COLO829 (cell line): ENCODE measurements around the gene ZSCAN9.

Source experiments
- DNase-seq: peaks from one replicate; pipeline ENCODE4 v3.0.0; 2012; ENCODE audit warnings: low spot score

The ZSCAN9 gene

DNA sequence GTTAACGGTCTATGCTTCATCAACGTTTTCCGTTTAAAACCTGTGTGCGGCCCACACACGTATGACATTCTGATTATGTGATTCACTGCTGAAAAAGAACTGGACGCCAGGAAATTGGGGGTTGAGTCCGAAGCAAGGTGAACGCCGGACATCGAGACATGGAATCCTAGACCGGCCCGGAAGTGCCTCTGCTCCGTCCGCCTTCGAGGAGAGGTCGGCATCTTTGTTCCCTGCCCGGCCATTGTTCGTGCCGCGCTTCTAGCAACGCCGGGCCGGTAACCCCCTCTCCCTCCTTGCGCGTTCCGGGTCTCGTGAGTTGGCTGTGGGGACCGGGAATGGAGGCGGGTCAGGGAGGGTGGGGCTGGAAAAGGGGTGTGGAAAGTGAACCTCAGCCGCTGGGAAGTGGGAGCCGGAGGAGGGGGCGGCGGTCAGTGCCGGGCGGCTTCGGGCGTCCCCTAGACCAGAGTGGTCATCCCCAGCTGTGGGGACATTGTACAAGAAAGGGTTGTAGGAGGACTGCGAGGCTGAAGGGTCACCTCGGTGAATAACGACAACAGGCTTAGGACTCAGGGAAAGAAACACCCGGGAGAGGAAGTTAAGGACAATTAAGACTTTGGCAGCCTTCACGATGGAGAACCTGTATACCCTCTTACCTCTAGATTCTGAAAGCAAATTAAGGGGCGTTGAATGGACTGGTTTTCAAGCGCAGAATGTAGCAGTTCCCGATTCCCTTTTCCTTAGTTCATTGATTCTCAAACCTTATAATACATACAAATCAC is at the start of gene ZSCAN9:
Gene ZSCAN9 (plus strand): TSS at position 220 of the 779 bp plus-strand sequence. CDS start 1,810 bp downstream, outside the sequence.
- peak; percentile 55 for DNase-seq

DNA sequence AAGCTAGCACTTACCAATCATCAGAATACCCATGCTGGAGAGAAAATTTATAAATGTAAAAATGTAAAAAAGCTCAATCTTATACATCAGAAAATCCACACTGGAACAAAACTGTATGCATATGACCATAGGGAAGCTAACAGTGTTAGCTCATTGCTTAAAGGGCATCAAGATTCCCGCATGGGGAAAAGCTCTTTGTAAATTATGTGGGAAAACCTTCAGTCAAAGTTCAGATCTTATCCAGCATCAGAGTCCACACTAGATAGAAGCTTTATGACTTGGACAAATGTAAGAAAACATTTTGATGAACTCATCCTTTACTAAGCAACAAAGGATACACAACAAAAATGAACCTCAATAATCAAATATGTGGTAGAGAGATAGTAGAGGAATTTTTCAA is 48.7 kb upstream of the ZSCAN9 start:
- DNase-seq: no peak

DNA sequence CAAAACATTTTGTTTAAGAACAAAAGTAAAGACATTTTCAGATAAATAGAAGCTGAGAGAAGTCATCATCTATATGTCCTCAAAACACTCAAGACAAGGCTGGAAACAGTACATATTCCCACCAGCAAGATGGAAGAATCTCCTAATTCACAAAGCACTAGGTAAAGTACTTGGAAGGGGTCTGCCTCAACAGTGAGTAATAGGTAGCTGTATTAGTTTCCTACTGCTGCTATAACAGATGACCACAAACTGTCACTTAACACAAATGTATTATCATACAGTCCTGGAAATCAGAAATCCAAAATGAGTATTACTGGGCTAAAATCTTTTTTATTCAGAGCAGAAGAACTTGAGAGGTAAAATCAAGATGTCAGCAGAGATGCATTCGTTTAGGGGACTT is 42.8 kb upstream of the ZSCAN9 start:
- DNase-seq: no peak

DNA sequence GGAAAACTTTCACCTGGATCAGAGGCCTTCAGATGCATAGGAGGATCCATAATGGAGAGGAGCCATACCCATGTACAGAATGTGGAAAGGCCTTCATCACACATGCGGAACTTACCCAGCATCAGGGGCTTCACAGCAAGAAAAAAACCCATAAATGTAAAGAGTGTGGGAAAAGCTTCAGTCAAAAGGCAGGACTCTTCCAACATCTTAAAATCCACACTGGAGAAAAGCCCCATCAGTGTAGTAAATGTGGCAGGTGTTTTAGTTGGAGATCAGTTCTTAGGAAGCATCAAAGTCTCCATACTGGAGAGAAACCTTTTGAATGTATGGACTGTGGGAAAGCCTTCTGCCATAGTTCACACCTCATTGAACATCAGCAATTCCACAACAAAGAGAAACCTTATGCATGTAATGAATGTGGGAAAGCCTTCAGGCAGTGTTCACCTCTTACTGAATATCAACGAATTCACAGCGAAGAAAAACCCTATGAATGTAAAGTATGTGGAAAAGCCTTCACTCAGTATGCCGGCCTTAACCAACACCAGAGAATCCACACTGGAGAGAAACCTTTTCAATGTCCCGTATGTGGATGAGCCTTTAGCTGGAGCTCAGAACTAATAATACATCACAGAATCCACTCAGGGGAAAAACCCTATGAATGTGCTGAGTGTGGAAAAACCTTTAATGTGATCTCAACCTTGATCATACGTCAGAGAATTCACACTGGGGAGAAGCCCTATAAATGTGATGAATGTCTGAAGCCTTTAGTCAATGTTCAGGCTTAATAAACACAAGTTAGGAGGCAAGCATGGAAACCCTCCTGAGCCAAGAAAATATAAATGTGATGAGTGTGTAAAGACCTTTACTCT is 36.7 kb upstream of the ZSCAN9 start:
- no peak for DNase-seq

DNA sequence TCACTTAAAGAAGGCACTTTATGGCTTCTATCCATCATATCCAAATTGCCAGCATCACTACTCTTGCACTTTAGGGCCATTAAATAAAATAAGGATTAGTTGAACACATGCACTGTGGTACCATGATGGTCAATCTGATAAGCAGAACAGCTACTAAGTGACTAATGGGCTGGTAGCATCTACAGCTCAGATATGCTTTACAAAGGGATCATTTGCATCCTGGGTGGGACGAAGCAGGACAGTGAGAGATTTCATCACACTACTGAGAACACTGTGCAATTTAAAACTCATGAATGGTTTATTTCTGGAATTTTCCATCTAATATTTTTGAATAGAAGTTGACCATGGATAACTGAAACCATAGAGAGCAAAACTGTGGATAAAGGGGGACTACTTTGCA is 25.1 kb upstream of the ZSCAN9 start:
- DNase-seq: no peak

DNA sequence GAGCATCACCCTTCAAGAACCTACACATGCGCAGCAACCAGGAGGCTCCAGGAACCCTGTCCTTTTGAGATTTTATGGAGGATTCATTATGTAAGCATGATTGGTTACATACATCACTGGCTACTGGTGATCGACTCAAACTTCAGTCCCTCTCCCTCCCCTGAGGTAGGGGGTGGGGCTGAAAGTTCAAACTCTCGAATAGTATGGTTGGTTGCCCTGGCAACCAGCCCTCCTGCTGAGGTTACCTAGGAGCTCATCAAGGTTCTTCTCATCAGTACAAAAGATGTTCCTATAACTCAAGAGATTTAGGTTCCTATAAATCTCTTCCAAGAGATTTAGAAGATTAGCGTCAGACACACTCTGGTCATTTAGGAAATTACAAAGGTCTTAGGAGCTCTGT is 21.9 kb upstream of the ZSCAN9 start:
- DNase-seq: no peak

DNA sequence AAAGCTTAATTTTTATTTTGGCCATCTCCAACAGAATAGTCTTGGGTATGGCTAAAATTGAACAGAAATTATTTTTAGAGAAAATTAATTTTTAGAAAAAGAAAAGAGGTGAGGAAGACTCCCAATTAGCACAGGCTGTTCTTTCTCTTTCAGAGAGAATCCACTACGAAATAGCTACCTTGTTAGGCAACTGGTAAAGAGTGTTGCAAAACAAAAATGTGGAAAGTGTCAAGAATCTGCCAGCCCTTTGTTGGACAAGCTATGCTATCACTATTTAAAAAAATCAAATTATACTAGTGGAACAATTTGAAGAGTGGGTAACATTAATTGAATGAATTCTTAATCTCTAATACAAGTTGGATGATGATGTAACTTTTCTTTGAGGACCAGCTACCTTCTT is 19.2 kb upstream of the ZSCAN9 start:
- DNase-seq: no peak

DNA sequence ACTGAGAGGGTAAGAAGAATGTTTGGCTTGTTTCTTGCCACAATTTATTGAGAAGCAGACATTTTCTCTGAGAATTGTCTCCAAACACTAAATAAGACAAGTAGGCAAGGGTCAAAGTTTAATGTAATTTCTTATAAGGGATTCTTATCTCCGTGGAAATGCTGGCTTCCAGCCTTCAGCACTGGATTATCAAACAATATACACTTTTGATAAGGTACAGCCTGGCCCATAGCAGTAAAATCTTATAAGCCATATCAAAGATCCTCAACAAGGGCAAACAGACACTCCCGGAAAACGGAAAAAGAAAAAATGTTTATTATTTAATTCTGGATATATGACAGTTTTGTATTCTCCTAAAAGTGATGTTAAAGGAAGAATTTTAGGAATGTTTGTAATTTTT is 18.5 kb upstream of the ZSCAN9 start:
- DNase-seq: peak; percentile 20

DNA sequence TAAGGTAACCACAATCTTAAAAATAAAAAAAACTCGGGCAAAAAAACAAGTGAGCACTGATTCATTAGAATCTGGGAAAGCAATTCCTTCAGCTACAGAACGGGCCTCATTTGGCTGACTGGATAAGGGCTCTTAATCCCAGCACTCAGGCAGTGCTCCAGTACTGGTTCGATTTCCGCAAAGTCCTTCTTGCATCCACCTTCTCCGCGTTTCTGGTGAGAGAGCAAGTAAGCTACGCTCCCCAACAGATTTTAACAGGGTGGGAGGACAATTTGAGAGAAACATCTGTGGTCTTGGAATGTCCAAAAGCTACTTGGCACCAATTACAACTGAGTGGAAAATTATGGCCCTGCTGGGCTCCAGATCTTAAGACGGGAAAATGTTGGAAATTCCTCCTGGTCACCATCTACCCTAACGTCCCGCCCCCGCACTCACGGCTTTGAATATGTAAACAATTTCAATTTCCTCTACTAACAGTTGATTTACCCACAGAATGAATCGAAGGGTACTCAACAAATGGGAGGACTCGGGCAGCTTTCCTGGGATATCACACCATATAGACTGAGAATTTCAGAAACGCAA is 18.1 kb upstream of the ZSCAN9 start:
- DNase-seq: no peak

DNA sequence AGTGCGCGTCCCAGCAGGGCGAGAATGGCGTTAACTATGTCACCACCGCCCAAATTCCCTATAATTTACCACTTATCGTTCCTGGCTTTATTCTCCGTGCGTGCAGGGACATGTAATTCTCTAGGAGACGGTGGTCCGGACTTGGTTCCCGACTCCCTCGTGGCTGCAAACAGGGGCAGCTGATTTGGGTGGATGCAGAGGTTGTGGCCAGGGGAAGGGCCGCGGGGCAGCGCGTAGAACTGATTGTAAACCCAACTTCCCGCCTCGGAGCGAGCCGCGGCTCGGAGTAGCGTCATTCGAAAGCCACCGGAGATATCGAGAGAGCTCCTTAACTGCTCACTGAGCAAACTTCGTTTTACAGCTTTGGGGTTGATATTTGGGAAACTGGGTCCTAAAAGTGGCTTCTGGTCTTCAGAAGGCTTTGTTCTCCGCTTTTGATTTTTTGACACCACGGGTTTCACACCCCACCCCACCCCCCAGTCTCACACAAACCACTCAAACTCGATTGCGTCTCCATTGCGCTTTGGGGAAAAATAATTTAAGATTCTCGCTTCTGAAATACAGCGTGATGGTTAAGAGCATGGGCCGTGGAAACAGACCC is 17.5 kb upstream of the ZSCAN9 start:
- no peak for DNase-seq

DNA sequence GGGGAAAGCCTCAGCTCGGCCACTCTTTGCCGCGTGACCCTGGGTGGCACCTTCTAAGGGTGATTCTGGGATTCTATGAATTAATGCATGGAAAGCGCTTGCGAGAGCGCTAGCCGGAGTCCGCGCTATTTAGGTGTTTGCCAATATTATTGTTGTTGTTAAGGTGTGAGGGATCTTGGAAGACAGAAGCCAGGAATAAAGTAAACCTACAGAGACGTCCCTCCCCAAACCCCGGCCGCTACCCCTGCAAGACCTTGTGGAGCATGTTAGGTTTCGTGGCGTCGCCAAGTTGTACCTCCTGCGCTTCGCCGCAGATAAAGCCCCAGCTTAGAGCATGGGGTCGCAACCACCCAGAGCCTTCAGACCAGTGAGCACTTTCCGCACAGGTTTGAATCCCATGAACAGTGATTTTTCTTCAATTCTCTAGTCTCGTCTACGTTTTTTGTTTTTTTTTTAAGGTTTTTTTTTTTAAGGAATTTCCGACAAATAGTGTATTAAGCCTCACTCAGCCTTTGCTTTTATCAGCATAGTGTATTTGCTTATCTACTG is 16.9 kb upstream of the ZSCAN9 start:
- no peak for DNase-seq

DNA sequence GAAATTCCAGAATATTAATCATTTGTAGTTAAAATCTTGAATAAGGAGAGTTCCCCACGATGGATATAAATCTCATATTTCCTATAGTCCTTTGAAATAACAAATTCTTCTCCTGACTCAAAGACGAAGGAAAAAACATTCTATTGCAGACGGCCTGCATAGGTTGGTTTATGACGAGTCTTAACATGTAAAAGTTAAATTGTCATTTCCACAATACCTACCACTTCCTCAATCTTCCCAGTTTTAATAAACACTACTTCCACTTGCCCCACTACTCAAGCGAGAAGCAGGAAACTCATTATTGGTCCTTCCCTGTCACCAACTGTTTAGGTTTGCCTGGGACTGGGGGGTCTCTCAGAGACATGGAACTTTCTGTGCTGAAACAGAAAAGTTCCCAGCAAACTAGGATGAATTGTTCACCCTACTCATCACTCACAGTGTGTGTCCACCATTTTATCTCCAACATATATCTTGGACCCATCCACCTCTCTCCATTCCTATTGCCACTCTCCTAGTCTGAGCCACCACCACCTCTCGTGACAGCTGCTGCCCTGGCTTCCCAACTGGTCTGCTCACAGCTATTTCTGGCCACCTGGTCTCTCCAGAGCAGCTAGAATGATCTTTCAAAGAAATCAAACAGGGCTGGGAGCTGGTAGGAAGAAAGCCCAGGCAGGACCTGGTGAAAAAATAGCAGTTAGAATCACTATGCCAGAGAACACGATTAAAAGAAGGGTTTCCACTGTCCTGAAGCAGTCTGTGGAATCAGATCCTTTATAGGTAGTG is 15.1 kb upstream of the ZSCAN9 start:
- no peak for DNase-seq

DNA sequence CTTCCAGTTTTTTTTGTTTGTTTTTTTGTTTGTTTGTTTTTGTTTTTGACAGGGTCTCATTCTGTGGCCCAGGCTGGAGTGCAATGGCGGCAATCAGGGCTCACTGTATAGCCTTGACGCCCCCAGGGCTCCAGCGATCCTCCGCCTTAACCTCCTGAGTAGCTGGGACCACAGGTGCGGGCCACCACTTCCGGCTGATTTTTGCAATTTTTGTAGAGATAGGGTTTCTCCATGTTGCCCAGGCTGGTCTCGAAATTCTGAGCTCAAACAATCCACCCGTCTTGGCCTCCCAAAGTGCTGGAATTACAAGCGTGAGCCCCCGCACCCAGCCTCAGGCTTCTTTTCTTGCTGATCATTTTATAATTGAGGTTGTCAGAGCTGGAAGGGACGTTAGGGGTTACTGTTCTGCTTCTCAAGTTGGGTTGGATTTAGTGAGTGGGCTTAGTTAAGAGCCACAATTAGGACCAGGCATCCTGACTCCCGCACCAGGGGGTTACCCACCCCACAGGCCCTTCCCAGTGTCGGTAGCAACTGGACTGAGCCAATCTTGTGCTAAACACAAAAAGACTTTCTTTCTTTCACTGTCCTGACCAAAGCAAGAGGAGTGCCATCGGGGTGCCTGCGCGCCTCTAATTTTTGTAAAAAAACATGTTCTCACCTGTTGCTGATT is 13.1 kb upstream of the ZSCAN9 start:
- no peak for DNase-seq

DNA sequence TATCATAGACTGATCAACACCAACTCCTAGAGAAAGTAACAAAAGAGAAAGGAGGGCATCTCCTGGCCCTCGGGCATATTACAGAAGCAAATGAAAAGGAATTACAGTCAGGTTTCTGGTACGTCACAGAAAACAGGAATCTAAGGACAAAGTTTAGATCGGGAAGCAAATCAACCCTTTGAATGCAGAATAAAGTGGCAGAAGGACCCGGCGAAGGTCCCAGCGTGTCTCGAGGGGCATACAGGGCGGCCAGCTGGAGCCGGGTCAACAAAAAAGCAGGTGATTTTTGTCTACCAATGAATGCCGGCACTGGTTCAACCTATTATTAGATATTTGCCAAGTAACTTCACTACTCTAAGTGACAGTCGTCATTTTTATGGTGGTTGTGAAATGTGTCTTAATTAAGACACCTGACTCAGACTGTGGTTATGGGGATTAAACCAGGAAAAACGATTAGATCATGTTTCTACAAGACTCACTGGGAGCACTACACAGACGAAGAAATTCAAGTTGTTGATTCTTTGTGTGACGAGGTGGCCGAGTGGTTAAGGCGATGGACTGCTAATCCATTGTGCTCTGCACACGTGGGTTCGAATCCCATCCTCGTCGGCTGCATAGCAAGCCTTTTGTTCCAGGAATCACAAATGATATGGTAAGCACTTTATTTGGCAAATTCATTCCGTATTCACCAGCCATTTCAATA is 12.4 kb upstream of the ZSCAN9 start:
- DNase-seq: peak; percentile 86

DNA sequence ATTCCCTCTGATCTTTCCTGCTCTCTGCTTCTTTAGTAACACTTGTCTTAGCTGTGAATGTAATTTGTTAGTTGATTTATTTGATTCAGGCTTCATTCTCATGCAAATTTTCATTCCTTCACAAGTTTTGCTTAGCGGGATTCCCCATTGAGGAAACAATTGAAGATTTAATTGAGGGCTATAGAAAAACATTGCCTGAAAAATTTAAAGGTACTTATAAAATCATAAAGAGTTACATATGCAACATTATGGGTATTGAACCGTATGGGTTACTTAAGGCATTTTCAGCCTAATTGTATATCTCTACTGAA is 11.9 kb upstream of the ZSCAN9 start:
- DNase-seq: no peak

DNA sequence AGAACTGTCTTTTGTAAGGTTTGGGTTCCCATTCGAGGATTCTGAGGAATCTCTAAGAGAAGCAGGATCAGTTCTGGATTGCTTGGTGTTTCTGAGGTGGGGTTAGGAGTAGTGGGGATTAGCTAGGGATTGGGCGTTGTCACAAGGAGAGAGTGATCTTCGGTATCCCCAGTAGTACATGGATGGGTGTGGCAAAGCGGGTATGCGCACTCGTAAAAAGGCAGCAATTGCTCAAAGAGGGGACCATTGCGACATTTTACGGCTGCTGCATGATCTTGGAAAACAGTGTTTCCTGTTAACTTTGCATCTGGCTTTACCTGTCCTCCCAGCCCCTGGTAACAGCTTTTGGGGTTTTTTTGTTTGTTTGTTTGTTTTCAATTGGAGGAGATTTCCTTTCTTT is 9.7 kb upstream of the ZSCAN9 start:
- DNase-seq: no peak

DNA sequence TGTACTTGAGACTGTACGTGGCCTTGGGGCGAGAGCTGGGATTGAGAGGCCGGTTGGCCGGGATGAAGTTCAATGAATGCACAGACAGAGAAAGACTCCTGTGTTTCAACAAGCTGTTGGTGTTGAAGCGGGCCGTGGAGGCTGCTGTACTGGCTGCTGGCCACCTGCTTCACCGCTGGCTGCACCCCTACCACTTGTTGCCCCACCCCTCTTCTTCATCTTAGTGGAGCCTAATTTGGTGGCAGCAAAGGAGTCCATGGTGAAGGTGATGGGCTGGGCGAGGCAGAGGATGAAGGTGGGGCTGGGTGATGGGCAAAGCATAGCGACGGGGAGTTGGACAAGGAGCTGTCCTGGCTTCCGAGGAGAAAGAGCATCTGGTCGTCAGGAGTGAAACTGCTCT is 7.2 kb upstream of the ZSCAN9 start:
- DNase-seq: no peak

DNA sequence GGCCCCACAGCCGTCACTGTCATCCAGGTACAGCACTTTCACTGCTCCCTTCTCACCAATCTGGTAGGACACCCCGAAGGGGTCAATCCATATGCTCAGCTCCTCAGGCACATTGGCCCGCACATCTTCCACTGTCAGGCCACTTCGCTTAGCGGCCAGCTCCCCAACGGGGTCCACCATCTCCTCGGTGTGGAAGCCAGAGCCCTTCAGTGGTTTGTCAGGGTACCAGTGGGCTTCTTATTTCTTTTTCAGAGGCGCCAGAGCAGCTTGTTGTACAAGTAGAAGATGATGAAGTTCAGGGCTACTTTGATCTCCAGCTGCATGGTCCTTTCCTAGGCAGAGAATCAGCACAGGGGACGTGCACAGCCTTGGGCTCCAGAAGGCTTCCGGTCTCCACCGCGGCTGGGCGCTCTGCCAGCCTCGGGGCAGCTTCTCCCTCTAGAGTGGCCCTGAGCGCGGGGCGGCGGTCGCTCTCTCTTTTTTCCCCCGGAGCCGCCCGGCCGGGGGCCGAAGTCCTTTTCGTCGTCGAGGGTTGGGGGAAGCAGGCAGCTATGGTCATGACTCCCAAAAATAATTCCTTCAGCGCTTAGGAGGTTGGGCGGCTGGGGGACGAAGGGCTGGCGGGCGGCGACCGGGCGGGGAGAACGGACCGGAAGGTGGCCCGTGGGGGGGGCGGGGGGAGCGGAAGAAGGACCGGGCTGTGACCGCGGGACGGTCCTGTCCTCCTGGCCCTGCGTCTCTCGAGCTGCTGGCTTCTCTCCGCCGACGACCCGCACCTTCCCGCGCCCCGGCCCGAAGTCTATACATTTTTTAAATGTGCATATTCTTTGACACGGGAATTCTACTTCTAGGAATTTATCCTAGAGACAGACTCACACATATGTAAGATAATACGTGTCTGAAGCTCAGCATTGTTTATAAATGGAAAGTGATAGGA is 6.5 kb upstream of the ZSCAN9 start:
- DNase-seq: peak; percentile 50
